Measurements from ENCODE around the gene TRRAP.

Gene TRRAP

DNA sequence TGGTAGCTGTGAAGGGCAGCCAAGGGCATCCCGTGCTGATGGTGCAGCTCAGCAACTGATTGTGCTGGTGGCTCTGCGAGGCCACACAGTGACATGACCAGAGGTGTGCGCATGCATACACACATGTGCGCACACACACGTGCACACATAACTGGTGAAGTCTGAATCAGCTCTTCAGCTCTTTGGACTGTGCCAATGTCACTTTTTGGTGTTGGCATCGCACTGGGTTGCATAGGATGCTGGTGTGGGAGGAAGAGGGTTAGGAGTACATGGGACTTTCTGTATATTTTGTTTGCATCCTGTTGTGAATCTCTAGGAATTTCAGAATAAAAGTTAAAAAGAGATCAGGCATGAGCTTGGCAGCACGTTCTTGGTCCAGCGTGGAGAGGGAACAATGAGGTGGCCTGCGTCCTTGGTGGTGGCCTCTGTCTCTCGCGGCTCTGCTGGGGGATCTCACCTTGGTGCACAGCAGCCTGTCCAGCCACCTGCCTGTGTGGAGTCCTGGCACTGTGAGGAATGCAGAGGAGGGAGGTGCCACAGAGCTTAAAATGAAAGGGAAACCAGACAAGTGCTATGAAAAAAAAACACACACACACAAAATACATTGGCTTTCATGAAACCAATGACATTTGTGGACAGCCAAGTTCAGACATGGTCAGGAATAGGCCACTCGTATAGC is 124.0 kb downstream of the TRRAP start:
- DNase-seq (ENCODE audit: extremely low read depth in 1 of 2, low read depth in 1 of 2): no peak

DNA sequence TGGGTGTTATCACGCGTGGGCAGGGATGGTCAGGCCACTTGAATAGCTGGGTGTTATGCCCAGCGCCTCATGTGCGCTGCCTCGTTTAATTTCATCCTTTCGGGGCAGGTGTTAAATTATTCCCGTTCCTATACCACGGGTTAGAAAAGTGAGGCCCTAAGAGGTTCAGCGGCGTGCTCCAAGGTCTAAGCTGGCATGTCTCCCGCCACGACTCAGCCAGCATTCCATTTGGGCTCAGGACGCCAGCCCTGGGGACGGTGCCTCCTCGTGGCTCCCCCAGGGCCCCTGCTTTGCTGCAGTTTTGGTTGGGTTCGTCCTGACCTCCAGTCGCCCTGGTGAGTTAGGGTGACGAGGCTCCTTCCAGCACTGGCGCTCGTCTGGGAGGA is 124.5 kb downstream of the TRRAP start:
- DNase-seq (ENCODE audit: extremely low read depth in 1 of 2, low read depth in 1 of 2): no peak

DNA sequence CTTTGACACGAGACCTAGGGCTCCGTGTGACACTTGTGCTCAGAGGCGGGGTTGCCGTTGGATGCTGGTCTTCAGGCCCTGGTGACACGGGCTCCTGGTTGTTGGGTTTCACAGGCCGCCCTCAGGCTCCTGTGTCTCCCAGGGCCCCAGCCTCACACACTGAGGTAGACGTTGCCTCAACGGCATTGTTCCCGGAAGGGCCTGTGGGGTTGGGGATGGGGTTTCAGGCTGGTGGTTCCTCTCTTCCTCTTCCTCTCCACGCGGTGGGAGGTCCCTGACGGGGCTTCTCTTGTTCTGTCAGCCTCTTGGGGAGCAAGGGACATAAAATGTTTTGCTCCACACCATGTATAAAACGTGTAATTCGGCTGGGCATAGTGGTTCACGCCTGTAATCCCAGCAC is 125.1 kb downstream of the TRRAP start:
- no peak for DNase-seq (ENCODE audit: extremely low read depth in 1 of 2, low read depth in 1 of 2)

DNA sequence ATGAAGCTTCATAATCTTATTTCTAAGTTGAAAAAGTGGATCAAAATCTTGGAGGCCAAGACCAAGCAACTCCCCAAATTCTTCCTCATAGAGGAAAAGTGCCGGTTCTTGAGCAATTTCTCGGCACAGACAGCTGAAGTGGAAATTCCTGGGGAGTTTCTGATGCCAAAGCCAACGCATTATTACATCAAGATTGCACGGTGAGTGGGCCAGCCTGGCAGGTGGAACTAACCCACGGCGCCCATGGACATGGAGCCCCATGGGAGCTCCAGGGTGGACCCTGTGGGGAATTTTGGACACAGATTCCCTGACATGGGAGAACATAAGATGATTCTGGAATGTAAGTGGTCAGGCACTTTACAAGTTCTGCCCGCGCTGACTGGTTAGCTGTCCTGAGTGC is 125.9 kb downstream of the TRRAP start:
- DNase-seq (ENCODE audit: extremely low read depth in 1 of 2, low read depth in 1 of 2): no peak

DNA sequence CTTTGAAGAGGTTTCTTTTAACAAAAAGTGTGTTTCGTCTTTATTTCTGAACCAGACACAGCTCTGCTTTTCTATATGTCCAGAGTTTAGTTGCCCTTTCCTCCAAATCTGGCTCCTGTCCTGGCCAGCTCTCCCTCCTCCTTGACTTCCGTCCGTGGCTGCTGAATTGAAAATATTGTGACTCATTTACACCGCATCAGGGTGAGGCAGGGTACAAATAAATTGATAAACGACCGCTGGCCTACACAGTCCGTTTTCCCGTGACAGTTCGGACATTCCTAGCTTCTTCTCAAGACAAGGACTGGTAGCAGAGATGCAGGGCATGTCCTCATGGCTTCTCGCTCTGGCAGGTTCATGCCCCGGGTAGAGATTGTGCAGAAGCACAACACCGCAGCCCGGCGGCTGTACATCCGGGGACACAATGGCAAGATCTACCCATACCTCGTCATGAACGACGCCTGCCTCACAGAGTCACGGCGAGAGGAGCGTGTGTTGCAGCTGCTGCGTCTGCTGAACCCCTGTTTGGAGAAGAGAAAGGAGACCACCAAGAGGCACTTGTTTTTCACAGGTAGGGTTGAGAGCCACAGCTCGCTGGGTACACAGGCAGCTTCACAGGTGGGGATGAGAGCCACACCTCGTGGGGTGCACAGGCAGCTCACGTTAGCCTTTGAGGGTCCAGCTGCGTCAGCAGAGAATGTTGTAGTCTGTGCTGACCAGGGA is 126.6 kb downstream of the TRRAP start:
- no peak for DNase-seq (ENCODE audit: extremely low read depth in 1 of 2, low read depth in 1 of 2)

DNA sequence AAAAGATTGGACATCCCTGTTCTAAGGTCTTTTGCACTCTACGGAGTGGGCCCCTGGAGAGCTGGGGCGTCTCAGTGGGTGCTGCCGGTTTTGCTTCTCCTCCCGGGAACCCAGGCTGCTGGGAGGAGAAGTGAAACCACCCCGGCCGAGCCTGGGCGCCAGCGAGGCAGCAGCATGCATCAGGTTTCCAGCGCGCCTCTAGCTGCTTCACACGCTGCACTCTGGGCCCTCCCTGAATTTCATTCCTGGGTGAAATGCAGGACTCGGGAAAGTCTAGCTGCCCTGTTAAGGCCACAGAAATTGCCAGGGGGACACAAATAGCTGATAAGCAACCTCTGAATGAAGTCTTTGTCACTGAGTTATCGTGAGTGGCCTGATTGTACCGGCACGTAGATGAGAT is 127.4 kb downstream of the TRRAP start:
- no peak for DNase-seq (ENCODE audit: extremely low read depth in 1 of 2, low read depth in 1 of 2)

DNA sequence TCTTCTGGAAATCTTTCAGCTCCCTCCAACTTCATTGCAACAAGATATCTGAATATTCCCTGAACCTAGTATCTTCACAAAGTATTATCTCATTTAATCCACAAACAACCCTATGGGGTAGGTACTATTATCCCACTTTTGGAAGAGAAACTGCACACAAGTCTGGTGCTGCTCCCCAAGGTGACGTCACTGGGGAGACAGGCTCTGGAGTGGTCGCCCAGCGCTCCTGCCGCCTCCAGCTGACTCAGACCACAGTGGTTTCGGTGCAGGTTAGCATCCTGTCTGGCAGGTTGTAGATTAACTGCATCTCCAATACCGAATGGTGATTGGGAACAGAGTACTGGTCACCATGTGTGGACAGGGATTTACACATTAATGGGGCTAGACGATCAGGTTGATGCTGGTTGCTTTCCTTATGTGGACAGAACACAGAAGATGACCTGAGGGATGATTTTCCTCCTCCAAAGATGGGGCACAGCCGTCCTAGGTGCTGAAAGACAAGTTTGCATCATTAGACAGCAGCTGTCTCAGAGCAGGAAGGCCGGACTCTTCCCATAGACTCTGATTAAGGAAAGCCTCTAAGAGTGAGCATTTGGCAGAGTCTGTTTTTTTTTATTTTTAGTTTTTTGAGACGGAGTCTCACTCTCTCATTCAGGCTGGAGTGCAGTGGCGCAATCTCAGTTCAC is 128.6 kb downstream of the TRRAP start:
- no peak for DNase-seq (ENCODE audit: extremely low read depth in 1 of 2, low read depth in 1 of 2)

DNA sequence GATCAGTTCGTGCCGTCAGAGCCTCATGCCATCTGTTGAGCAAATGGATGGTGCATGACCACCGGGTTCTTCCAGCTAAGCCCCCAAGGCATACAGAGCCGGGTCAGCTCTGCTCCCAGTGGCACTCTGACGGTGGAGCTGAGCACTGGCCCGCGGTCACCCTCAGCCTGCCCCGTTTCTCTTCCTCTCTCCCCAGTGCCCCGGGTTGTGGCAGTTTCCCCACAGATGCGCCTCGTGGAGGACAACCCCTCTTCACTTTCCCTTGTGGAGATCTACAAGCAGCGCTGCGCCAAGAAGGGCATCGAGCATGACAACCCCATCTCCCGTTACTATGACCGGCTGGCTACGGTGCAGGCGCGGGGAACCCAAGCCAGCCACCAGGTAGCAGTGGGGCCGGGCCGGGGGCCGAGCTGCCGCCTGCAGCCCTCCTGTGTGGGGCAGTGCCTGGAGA is 129.9 kb downstream of the TRRAP start:
- DNase-seq (ENCODE audit: extremely low read depth in 1 of 2, low read depth in 1 of 2): no peak

DNA sequence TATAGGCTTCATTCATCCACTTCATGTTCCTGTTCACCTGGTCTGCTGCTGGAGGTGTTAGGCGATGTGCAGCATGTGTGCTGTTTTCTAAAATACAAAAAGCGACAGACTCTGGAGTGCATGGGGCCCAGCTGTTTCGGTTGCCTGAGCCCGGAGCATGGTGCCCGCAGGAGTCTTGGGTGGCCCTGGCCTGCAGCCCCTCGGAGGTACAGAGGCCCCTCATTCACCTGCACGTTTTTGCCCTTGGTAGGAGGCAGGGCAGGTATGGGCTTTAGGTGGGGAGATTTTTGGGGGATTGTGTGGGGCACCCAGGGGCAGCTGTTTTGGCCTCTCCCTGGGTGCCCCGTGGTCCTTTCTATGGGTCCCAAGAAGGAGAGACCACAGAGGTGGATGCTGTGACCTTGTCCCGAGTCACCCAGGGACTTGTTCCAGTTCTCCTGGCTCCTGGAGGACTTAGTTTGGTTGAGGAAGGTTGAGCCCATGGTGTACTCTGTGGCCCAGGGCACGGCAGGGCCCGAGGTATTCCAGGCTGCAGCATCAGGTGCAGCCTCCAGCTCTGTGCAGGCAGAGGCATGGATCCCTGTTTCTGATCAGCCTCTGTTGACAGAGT is 130.7 kb downstream of the TRRAP start:
- no peak for DNase-seq (ENCODE audit: extremely low read depth in 1 of 2, low read depth in 1 of 2)

DNA sequence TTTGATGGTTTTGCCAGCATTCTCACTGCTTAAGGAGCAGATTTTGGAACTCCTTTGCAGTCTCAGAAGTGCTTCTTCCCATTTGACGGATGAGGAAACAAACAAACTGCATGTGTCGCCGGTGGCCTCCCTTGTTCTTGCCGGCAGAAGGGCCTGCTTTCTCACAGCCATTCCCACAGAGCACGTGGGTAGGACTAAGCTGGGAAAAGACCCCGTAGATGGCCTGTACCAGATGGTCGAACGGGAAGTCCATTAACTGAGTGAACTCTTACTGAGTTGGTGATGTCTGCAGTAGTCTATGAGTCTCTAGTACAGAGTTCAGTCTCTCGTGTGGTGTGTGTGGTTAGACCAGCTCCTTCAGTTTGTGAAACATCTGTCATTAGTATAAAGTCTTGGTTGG is 131.9 kb downstream of the TRRAP start:
- DNase-seq (ENCODE audit: extremely low read depth in 1 of 2, low read depth in 1 of 2): no peak

DNA sequence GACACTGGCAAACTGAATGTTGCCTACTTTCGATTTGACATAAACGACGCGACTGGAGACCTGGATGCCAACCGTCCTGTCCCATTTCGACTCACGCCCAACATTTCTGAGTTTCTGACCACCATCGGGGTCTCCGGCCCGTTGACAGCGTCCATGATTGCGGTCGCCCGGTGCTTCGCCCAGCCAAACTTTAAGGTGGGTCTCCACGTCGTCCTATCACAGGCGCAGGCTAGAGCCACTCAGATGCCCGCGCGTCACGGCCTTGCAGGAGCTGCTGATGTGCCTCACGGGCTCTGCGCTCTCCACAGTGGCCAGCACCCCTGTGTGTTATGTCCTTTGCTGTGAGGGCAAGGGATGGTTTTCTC is 133.0 kb downstream of the TRRAP start:
- no peak for DNase-seq (ENCODE audit: extremely low read depth in 1 of 2, low read depth in 1 of 2)

DNA sequence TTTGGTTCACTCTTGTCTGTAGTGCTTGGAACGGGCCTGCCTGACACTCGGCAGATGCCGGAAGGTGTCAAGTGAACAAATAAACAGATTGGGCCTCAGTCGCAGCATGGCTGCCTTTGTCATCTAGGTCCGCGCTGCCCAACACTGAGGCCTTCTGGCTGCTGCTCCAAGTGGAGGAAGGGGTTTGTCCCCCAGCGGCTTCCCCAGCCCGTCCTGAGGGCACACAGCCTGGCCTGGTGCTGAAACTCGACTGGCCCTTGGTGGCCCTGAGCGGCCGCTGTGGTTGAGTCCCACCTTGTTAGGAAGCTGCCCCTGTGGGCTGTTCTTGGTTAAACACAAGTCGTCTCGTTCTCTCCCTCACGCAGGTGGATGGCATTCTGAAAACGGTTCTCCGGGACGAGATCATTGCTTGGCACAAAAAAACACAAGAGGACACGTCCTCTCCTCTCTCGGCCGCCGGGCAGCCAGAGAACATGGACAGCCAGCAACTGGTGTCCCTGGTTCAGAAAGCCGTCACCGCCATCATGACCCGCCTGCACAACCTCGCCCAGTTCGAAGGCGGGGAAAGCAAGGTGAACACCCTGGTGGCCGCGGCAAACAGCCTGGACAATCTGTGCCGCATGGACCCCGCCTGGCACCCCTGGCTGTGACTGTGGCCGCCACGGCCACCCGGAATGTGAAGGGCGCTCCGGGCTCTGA is 133.5 kb downstream of the TRRAP start:
- no peak for DNase-seq (ENCODE audit: extremely low read depth in 1 of 2, low read depth in 1 of 2)

DNA sequence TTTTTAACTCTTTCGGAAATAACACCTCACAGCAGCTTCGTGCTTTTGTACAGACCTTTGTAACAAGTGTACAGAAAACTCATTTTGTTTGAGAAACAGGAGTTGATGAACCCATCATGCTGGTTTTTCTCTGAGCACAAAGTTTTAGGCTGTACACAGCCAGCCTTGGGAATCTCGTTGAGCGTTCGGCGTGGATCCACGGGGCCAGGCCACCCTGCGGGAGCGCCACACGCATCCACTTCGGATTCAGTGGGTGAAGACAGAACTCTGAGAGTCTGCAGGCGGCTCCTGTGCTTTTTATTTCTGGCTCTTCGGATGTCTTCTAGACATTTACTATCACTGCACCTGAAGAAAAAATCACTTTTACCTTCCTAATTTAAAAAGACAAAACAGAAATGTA is 134.4 kb downstream of the TRRAP start:
- DNase-seq (ENCODE audit: extremely low read depth in 1 of 2, low read depth in 1 of 2): no peak

DNA sequence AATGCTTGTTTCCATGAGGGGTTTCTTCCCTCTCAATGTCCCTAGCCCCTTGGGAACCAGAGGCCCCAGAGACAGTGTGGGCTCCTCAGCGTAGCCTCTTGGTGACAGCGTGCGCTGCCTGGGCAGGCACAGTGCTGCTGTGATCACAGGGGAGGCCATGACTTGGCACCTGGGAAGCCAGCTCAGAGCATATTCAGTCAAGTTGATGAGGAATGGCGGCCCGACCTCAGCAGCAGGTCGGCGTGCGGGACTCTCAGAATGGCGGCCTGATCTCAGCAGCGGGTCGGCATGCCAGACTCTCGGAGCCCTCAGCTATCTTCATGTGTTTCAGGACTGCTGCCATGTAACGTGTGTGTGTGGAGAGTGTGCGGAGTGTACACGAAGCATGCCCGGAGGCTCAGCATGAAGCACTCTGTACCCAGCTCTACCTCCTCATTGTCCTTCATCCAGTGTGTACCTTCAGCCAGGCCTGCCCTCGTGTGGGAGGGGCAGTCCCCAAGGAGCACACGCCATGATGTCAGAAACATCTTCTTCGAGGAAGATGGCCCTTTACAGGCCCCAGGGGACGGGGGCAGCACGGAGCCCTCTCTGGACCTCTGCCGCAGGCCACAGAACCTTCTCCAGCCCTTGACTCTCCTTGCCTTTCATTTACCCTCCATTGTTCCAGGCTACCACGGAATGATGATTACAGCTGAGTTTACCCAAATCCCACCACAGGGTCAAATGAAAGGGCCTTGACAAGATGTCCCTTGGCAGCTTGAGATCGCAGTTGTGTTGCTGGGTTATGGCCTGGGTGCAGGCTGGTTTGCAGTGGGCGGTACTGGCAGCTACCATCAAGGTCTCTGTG is 135.2 kb downstream of the TRRAP start:
- no peak for DNase-seq (ENCODE audit: extremely low read depth in 1 of 2, low read depth in 1 of 2)

DNA sequence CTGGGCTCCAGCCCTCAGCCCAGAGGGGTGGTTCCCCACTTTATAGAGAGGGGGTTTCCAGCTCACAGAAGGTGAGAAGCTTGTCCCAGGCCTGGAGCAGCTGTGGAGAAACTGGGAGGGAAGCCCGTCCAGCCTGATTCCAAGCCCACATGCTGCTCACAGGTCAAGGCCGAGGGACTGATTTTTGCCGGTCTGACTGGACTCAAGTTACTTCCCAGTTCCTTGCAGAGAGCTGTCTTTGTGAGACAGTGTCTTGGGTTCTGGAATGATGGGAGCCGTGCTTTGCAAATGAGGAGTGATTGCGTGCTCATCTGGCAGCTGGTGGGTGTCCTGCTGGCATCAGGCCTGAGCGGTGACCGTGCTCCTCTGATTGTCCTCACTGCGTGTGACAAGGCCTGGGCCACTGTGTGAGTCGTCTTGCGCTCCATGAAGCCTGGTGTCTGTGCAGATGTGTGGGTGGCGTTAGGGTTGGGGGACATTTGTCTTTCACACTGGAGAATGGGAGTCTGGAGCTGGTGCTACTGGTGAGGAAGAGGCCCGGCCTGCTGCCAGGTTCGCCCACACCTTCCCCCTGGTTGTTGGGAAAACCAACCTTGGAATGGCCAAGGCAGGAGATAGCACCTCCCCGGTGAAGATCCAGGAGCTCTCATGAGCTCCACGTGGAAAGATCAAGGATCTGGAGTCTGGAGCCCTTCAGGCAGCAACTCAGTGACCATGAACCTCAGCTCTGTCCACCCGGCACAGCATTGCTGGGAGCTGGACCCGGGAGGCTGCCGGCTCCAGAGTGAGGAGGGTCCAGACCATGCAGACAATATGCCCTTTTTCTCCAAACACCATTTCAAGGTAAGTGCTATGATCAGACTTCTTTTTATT is 136.0 kb downstream of the TRRAP start:
- DNase-seq (ENCODE audit: extremely low read depth in 1 of 2, low read depth in 1 of 2): no peak

DNA sequence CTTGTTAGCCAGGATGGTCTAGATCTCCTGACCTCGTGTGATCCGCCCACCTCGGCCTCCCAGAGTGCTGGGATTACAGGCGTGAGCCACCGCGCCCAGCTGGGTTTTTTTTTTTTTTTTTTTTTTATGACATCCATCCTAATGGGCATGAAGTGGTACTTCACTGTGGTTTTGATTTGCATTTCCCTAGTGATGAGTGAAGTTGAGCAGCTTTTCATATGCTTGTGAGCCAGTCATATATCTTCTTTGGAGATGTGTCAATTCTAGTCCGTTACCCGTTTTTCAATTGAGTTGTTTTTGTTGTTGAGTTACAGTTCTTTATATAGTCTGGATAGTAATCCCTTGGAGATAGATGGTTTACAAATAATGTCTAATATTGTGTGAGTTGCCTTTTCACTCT is 137.9 kb downstream of the TRRAP start:
- DNase-seq (ENCODE audit: extremely low read depth in 1 of 2, low read depth in 1 of 2): no peak

DNA sequence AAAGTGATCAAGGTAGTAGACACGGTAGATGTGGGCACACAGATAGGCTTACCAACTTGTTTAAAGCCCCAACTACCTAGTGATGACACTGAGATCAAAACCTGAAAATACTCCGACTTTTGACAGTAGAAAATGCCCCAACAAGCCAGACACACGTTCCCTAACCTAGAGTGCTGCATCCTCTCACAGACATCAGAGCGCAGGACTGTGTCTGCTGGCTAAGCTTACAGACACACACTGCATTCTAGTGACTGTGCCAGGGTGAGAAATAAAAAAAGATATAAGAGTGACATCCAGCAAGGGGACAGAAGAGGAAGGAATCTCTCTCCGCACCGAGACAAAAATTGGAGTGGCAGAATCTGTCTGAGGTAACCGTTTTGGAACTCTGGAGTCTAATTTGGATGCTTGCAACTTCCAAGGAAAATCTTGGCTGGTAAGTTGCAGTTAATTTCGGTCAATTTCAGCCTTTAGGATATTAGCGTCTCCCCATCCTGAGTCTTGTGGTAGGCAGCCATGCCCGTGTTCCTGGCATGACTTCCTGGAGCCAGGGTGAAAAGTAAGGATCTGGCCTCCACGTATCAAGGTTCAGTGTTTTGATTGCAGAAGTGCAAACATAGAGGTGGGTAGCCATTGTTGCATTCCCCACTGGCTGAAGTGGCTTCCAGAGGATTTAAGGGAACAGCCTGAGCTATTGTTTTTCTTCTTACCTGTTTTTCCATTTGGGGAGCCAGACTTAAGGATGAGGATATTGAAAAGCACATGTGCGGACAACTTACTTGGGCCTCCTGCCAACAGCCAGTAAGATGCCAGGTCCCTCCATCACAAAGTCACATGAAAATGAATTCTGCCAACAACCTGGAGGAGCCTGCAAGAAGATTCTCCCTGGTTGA is 141.4 kb downstream of the TRRAP start:
- no peak for DNase-seq (ENCODE audit: extremely low read depth in 1 of 2, low read depth in 1 of 2)

DNA sequence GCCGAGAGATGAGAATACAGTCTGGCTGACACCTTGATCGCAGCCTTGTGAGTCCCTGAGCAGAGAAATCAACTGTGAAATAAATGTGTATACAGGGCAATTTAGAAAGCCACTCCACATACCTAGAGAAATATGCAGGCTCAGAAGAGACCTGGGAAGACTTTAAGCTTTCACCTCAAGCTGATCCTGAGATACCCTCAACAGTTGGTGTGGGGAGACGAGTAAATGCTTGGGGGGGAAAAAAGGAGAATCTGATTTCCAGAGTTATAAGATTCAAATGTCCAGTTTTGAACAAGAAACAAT is 142.0 kb downstream of the TRRAP start:
- DNase-seq (ENCODE audit: extremely low read depth in 1 of 2, low read depth in 1 of 2): no peak

Data from stimulated activated CD8-positive, alpha-beta memory T cell treated with anti-CD3 and anti-CD28 coated beads, Interleukin-7, amount 100 ng/mL, for 48 hours (primary cell).